Muscle layer of colon (tissue), 2 donors: ENCODE data around the gene MGAT5B.

ENCODE experiments used
- H3K27ac ChIP-seq: one replicate; pipeline ENCODE4 v1.7.0; 2013; ENCODE audit warnings: low read depth, mild to moderate bottlenecking, low read length, moderate library complexity
- H3K27me3 ChIP-seq, 2 donors: one replicate each; pipeline ENCODE4 v1.7.0; 2013; ENCODE audit warnings: low read length in 2 of 2, mild to moderate bottlenecking in 2 of 2; ENCODE audit not compliant: insufficient read depth in 2 of 2, control insufficient read depth in 1 of 2
- H3K36me3 ChIP-seq: one replicate; pipeline ENCODE4 v1.7.0; 2013; ENCODE audit warnings: mild to moderate bottlenecking, low read length; ENCODE audit not compliant: insufficient read depth
- H3K4me1 ChIP-seq: one replicate; pipeline ENCODE4 v1.7.0; 2013; ENCODE audit warnings: mild to moderate bottlenecking, low read length; ENCODE audit not compliant: insufficient read depth
- H3K4me3 ChIP-seq, 2 donors: one replicate each; pipeline ENCODE4 v1.7.0; 2013; ENCODE audit warnings: low read length in 2 of 2, low read depth in 1 of 2, mild to moderate bottlenecking in 1 of 2, moderate library complexity in 1 of 2
- H3K9ac ChIP-seq: one replicate; pipeline ENCODE4 v1.7.0; 2013; ENCODE audit warnings: low read length
- H3K9me3 ChIP-seq: one replicate; pipeline ENCODE4 v1.7.0; 2013; ENCODE audit warnings: mild to moderate bottlenecking, low read length
- donor health status: abdominal sarcoma.
- donor health status: Adenocarcinoma of cecum.

The MGAT5B gene

GRCh38 chr17:76893623-76894334 lies 25.6 kb downstream of the MGAT5B start:
- Histone ChIP-seq H3K4me1 (no peaks in the 10 kb centered on the region), H3K27me3 (no peaks in the 10 kb centered on the region), H3K27ac (no peak overlapping the region), H3K4me3 (no peak overlapping the region), H3K36me3 (no peaks in the 10 kb centered on the region), H3K9me3 (no peaks in the 10 kb centered on the region), H3K9ac (no peak overlapping the region)

- Histone ChIP-seq H3K27ac (no peak overlapping the region), H3K36me3 (no peaks in the 10 kb centered on the region), H3K4me3 (no peak overlapping the region), H3K9me3 (no peaks in the 10 kb centered on the region), H3K27me3 (no peaks in the 10 kb centered on the region), H3K4me1 (no peaks in the 10 kb centered on the region), H3K9ac (no peak overlapping the region)
These were observed 26.6 kb downstream of the MGAT5B start for GRCh38 chr17:76894842-76895241.

GRCh38 chr17:76897023-76897422 lies 28.8 kb downstream of the MGAT5B start:
- no peak overlapping the region for H3K4me3 ChIP-seq
- H3K27ac ChIP-seq: no peak overlapping the region
- no peak overlapping the region for H3K9ac ChIP-seq
- no peaks in the 10 kb centered on the region for H3K36me3 ChIP-seq
- H3K9me3 ChIP-seq: no peaks in the 10 kb centered on the region
- no peaks in the 10 kb centered on the region for H3K4me1 ChIP-seq
- H3K27me3 ChIP-seq: no peaks in the 10 kb centered on the region

GRCh38 chr17:76899414-76899813 lies 31.2 kb downstream of the MGAT5B start:
- no peaks in the 10 kb centered on the region for H3K9me3 ChIP-seq
- H3K27me3 ChIP-seq: no peaks in the 10 kb centered on the region
- no peak overlapping the region for H3K27ac ChIP-seq
- H3K4me3 ChIP-seq: no peak overlapping the region
- H3K4me1 ChIP-seq: no peaks in the 10 kb centered on the region
- no peaks in the 10 kb centered on the region for H3K36me3 ChIP-seq
- H3K9ac ChIP-seq: no peak overlapping the region

GRCh38 chr17:76900723-76901122 lies 32.5 kb downstream of the MGAT5B start:
- H3K9me3 ChIP-seq: no peaks in the 10 kb centered on the region
- no peak overlapping the region for H3K4me3 ChIP-seq
- H3K9ac ChIP-seq: no peak overlapping the region
- H3K4me1 ChIP-seq: no peaks in the 10 kb centered on the region
- H3K27ac ChIP-seq: no peak overlapping the region
- peaks cover 0 to under 1% of the 10 kb centered on the region in 2 donors for H3K27me3 ChIP-seq
- no peaks in the 10 kb centered on the region for H3K36me3 ChIP-seq

DNA sequence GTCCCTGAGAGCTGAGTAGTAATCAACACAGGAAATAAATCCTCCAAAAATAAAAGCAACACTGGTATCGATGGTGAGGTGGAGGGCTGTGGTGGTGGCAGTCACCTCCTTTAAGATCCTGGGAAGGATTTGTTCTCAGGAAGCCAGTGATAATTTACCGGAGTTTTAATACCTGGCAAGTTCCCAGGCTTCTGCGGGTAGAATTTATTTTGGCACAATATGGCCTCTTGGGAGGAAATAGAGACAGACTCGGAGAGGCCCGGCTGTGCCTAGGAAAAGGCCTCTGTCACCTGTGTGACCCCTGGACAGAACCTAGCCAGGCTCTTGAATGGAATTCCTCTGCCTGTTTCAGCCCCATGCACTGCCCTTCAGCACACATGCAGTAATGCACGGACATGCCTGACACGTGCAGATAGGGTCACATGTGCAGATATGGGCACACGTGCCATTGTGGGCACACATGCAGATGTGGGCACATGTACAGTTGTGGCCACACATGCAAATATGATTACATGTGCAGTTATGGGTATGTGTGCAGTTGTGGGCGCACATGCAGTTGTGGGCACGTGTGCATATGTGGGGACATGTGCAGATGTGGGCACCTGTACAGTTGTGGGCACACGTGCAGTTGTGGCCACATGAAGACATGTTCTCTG lies 33.5 kb downstream of the MGAT5B start:
- Histone ChIP-seq H3K4me3 (no peak overlapping the region), H3K9me3 (no peaks in the 10 kb centered on the region), H3K9ac (no peak overlapping the region), H3K27ac (no peak overlapping the region), H3K4me1 (no peaks in the 10 kb centered on the region), H3K27me3 (peaks cover 0 to 4% of the 10 kb centered on the region in 2 donors), H3K36me3 (no peaks in the 10 kb centered on the region)

DNA sequence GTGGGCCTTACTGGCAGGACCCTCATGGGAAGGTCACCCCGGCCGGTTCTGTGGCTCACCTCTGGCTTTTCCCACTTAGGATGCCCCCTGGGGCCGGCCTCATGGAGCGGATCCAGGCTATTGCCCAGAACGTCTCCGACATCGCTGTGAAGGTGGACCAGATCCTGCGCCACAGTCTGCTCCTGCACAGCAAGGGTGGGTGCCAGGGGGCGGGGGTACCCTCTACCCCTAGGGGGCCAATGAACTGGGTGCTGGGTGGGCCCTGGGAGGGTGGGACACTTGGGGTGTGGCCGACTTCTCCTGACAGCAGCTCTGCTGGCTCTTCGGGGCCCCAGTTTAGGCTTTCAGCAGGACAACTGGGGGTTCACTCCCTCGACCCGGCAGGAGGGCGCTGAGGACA lies 34.3 kb downstream of the MGAT5B start:
- Histone ChIP-seq H3K36me3 (no peaks in the 10 kb centered on the region), H3K4me3 (no peak overlapping the region), H3K27me3 (peaks cover 0 to 4% of the 10 kb centered on the region in 2 donors), H3K4me1 (no peaks in the 10 kb centered on the region), H3K9ac (no peak overlapping the region), H3K9me3 (no peaks in the 10 kb centered on the region), H3K27ac (no peak overlapping the region)

DNA sequence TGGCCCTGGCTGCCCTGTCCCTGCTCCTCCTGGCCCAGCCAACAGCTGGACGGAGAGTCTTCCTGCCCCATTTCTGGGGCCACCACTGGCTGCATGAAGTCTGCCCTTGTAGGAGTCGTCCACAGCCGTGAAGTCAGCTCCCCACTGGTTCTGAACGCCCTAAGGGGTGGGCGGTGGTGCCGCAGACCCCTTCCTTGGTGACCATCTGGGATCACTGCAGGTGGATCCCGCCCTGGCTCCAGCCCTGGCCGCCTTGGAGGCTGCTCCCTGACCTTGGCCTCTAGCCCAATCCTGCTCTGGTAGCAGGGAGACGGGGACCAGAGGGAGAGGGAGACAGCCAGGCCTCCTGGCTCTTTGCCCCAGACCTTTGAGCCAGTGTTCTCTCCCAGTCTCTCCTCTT lies 35.4 kb downstream of the MGAT5B start:
- Histone ChIP-seq H3K4me3 (no peak overlapping the region), H3K4me1 (no peaks in the 10 kb centered on the region), H3K27me3 (peaks cover 0 to 4% of the 10 kb centered on the region in 2 donors), H3K9me3 (no peaks in the 10 kb centered on the region), H3K27ac (no peak overlapping the region), H3K9ac (no peak overlapping the region), H3K36me3 (no peaks in the 10 kb centered on the region)

DNA sequence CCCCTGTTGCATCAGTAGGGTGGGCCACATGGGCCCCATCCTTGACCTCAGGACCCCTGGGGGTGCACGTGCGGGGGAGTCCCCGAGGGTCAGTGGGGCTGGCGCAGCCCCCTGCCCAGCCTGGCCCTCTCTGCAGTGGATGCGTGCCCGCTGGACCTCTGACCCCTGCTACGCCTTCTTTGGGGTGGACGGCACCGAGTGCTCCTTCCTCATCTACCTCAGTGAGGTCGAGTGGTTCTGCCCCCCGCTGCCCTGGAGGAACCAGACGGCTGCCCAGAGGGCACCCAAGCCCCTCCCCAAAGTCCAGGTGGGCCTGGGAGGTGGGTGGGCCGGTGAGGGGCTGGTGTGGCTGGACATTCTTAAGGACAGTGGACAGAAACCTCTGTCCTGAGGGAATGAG lies 35.9 kb downstream of the MGAT5B start:
- no peak overlapping the region for H3K27ac ChIP-seq
- no peak overlapping the region for H3K4me3 ChIP-seq
- H3K9me3 ChIP-seq: no peaks in the 10 kb centered on the region
- H3K4me1 ChIP-seq: no peaks in the 10 kb centered on the region
- H3K9ac ChIP-seq: no peak overlapping the region
- H3K27me3 ChIP-seq: peaks cover 0 to 4% of the 10 kb centered on the region in 2 donors
- no peaks in the 10 kb centered on the region for H3K36me3 ChIP-seq

DNA sequence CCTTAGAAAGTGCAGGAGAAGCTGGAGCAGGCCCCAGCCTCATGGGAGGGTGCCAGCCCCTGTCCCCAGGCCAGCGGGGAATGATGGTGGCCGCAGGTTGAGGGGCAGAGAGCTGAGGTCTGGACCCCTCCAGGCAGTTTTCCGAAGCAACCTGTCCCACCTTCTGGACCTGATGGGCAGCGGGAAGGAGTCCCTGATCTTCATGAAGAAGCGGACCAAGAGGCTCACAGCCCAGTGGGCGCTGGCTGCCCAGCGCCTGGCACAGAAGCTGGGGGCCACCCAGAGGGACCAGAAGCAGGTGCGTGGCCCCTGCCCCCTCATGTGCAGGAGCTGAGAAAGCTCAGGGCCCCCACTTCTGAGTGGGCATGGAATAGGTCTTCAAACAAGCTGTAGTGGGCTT lies 36.8 kb downstream of the MGAT5B start:
- Histone ChIP-seq H3K9me3 (no peaks in the 10 kb centered on the region), H3K4me3 (no peak overlapping the region), H3K27ac (no peak overlapping the region), H3K9ac (no peak overlapping the region), H3K36me3 (no peaks in the 10 kb centered on the region), H3K4me1 (no peaks in the 10 kb centered on the region), H3K27me3 (peaks cover 0 to 4% of the 10 kb centered on the region in 2 donors)

DNA sequence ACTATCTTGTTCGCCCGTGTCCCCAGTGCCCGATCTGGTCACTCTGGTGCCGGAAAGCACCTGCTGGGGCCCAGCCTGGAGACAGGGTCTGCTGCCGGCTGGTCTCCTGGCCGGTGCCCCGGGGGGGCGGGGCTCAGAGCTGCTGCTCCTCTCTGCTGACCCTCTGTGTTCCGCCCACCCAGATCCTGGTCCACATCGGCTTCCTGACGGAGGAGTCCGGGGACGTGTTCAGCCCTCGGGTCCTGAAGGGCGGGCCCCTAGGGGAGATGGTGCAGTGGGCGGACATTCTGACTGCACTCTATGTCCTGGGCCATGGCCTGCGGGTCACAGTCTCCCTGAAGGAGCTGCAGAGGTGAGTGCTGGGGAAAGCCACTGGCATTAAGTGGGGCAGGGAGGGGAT lies 37.6 kb downstream of the MGAT5B start:
- peaks cover 0 to 4% of the 10 kb centered on the region in 2 donors for H3K27me3 ChIP-seq
- no peak overlapping the region for H3K27ac ChIP-seq
- H3K4me1 ChIP-seq: no peaks in the 10 kb centered on the region
- no peak overlapping the region for H3K4me3 ChIP-seq
- H3K36me3 ChIP-seq: no peaks in the 10 kb centered on the region
- H3K9ac ChIP-seq: no peak overlapping the region
- no peaks in the 10 kb centered on the region for H3K9me3 ChIP-seq

DNA sequence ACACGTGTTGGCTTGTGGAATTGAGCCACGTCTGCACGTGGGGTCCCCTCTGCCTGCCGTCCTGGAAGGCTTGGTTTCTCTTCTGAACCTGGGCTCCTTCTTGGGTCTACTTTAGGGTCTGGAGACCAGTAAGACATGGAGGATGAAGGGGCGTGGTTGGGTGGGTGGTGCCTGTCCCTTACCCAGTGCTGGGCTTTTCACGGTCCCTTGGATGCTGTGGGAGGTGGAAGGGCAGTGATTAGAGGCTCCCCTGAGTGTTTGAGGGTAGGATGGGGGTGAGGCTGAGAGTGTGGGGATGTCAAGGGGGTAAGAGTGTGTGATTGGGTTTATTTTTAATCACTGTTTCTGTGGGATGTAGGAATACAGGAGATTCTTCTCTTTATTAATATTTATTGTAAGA lies 38.3 kb downstream of the MGAT5B start:
- Histone ChIP-seq H3K36me3 (no peaks in the 10 kb centered on the region), H3K27me3 (peaks cover 0 to 4% of the 10 kb centered on the region in 2 donors), H3K9ac (no peak overlapping the region), H3K27ac (no peak overlapping the region), H3K9me3 (no peaks in the 10 kb centered on the region), H3K4me3 (no peak overlapping the region), H3K4me1 (no peaks in the 10 kb centered on the region)
